T-helper 17 cell (primary cell): ENCODE data around the gene PMM1. TPM values are rescaled to one million over a fixed set of nuclear protein-coding genes. Genes with fewer than 3 reads are reported as not detected.
"Not testable (repeated sequence)": the region's sequence is repeated elsewhere in the genome, so short reads cannot be mapped to it uniquely, and the experiment has no call there.

Experiments
- ATAC-seq: fragments of 150-1000 bp; cut with Tn5 transposase; 2 replicates; pipeline ENCODE4 v1.10.0; 2021; ENCODE audit warnings: mild to moderate bottlenecking, moderate library complexity
- DNase-seq, 3 donors: peaks; one replicate each; pipeline versions ENCODE4 v3.0.0 to v3.0.0-alpha.2; 2020 to 2021
- H3K9me3 ChIP-seq: one replicate; pipeline ENCODE4 v1.7.0; 2013; ENCODE audit warnings: low read length, mild to moderate bottlenecking; ENCODE audit not compliant: control insufficient read depth, poor library complexity, severe bottlenecking
- H3K27ac Mint-ChIP-seq: one replicate; pipeline ENCODE4 v1.8.0; 2022; ENCODE audit warnings: mild to moderate bottlenecking, moderate library complexity, mixed read lengths
- H3K27me3 Mint-ChIP-seq: one replicate; pipeline ENCODE4 v1.8.0; 2022; ENCODE audit warnings: mixed read lengths
- H3K36me3 Mint-ChIP-seq: one replicate; pipeline ENCODE4 v1.8.0; 2022; ENCODE audit warnings: low read depth, mixed read lengths
- H3K4me1 Mint-ChIP-seq: one replicate; pipeline ENCODE4 v1.8.0; 2022; ENCODE audit warnings: mild to moderate bottlenecking, mixed read lengths
- H3K4me3 Mint-ChIP-seq: one replicate; pipeline ENCODE4 v1.8.0; 2022; ENCODE audit warnings: mild to moderate bottlenecking, moderate library complexity, mixed read lengths
- total RNA-seq, 4 donors: library from RNA in 2 of 4; stranded (reverse) in 2 of 4; gene quantifications; one replicate each; pipeline ENCODE4 v1.2.3 and lab custom pipeline; 2022 to 2026

Gene PMM1
- total RNA-seq, 2 donors from 2014 or later, result 23.1 to 25.3 TPM

- no peaks in the 10 kb centered on the region for H3K27me3 Mint-ChIP-seq
- peaks cover 3% of the 10 kb centered on the region for H3K4me1 Mint-ChIP-seq
- H3K36me3 Mint-ChIP-seq, result peaks cover under 1% of the 10 kb centered on the region
- no peak overlapping the region for H3K27ac Mint-ChIP-seq
- no peaks in the 10 kb centered on the region for H3K9me3 ChIP-seq
- ATAC-seq (no peak), DNase-seq (no peak)
- no peak overlapping the region for H3K4me3 Mint-ChIP-seq
These were observed 23.8 kb upstream of the PMM1 start for GRCh38 chr22:41613456-41613855.

- H3K4me1 Mint-ChIP-seq, result peaks cover under 1% of the 10 kb centered on the region
- H3K27me3 Mint-ChIP-seq, result no peaks in the 10 kb centered on the region
- peak overlapping the region; percentile 72 for H3K27ac Mint-ChIP-seq
- ATAC-seq (no peak), DNase-seq (no peak)
- H3K4me3 Mint-ChIP-seq, result no peak overlapping the region
- no peaks in the 10 kb centered on the region for H3K9me3 ChIP-seq
- peaks cover 3% of the 10 kb centered on the region for H3K36me3 Mint-ChIP-seq
These were observed 23.1 kb upstream of the PMM1 start for GRCh38 chr22:41612603-41613306.

- Mint-ChIP-seq H3K4me3 (no peak overlapping the region), H3K27ac (no peak overlapping the region), H3K27me3 (no peaks in the 10 kb centered on the region), H3K36me3 (peaks cover 7% of the 10 kb centered on the region), H3K4me1 (peaks cover 12% of the 10 kb centered on the region)
- no peak for ATAC-seq
- H3K9me3 ChIP-seq, result no peaks in the 10 kb centered on the region
- DNase-seq, result no peak
These were observed 18.7 kb upstream of the PMM1 start for GRCh38 chr22:41608386-41608785.

- Mint-ChIP-seq H3K36me3 (peaks cover 10% of the 10 kb centered on the region), H3K4me1 (peaks cover 22% of the 10 kb centered on the region), H3K27ac (peak overlapping the region; percentile 82), H3K4me3 (peak overlapping the region; percentile 43), H3K27me3 (no peaks in the 10 kb centered on the region)
- no peaks in the 10 kb centered on the region for H3K9me3 ChIP-seq
- ATAC-seq (peak; percentile 99), DNase-seq (peak; percentile 30 to 59 (median 52))
These were observed 14.3 kb upstream of the PMM1 start for GRCh38 chr22:41603873-41604332.

GRCh38 chr22:41600976-41601375, 11.3 kb upstream of the PMM1 start:
- H3K4me3 Mint-ChIP-seq, result no peak overlapping the region
- H3K36me3 Mint-ChIP-seq, result peaks cover 7% of the 10 kb centered on the region
- ATAC-seq (no peak), DNase-seq (no peak)
- H3K4me1 Mint-ChIP-seq, result peaks cover 22% of the 10 kb centered on the region
- H3K27ac Mint-ChIP-seq, result peak overlapping the region; percentile 77
- no peaks in the 10 kb centered on the region for H3K9me3 ChIP-seq
- no peaks in the 10 kb centered on the region for H3K27me3 Mint-ChIP-seq

- no peaks in the 10 kb centered on the region for H3K9me3 ChIP-seq
- H3K27me3 Mint-ChIP-seq, result no peaks in the 10 kb centered on the region
- H3K4me1 Mint-ChIP-seq, result peaks cover 14% of the 10 kb centered on the region
- peaks cover 3% of the 10 kb centered on the region for H3K36me3 Mint-ChIP-seq
- ATAC-seq, result no peak
- DNase-seq, result no peak
- no peak overlapping the region for H3K27ac Mint-ChIP-seq
- H3K4me3 Mint-ChIP-seq, result no peak overlapping the region
These were observed 9.4 kb upstream of the PMM1 start for GRCh38 chr22:41598891-41599635.

- H3K9me3 ChIP-seq, result no peaks in the 10 kb centered on the region
- ATAC-seq, result no peak
- Mint-ChIP-seq H3K4me1 (peaks cover 6% of the 10 kb centered on the region), H3K27me3 (no peaks in the 10 kb centered on the region), H3K4me3 (no peak overlapping the region), H3K27ac (no peak overlapping the region), H3K36me3 (peaks cover 3% of the 10 kb centered on the region)
- no peak for DNase-seq
These were observed 8.4 kb upstream of the PMM1 start for GRCh38 chr22:41598081-41598480.

GRCh38 chr22:41597635-41597953, 8.0 kb upstream of the PMM1 start:
- no peak for ATAC-seq
- H3K4me1 Mint-ChIP-seq, result peaks cover 1% of the 10 kb centered on the region

GRCh38 chr22:41596776-41597634, 7.4 kb upstream of the PMM1 start:
- no peak overlapping the region for H3K27ac Mint-ChIP-seq
- H3K4me3 Mint-ChIP-seq, result no peak overlapping the region
- no peaks in the 10 kb centered on the region for H3K36me3 Mint-ChIP-seq
- no peak for DNase-seq
- no peaks in the 10 kb centered on the region for H3K4me1 Mint-ChIP-seq
- H3K9me3 ChIP-seq, result no peaks in the 10 kb centered on the region
- peak; percentile 72 for ATAC-seq
- H3K27me3 Mint-ChIP-seq, result no peaks in the 10 kb centered on the region

More at GRCh38 chr22:41597635-41597953, 8.0 kb upstream of the PMM1 start:
- H3K36me3 Mint-ChIP-seq, result no peaks in the 10 kb centered on the region
- H3K4me3 Mint-ChIP-seq, result no peak overlapping the region
- H3K9me3 ChIP-seq, result no peaks in the 10 kb centered on the region
- no peak overlapping the region for H3K27ac Mint-ChIP-seq
- DNase-seq, result no peak
- no peaks in the 10 kb centered on the region for H3K27me3 Mint-ChIP-seq

GRCh38 chr22:41595703-41596102, 6.1 kb upstream of the PMM1 start:
- Mint-ChIP-seq H3K36me3 (no peaks in the 10 kb centered on the region), H3K4me3 (no peak overlapping the region), H3K27me3 (no peaks in the 10 kb centered on the region), H3K4me1 (no peaks in the 10 kb centered on the region), H3K27ac (no peak overlapping the region)
- DNase-seq (no peak), ATAC-seq (no peak)
- no peaks in the 10 kb centered on the region for H3K9me3 ChIP-seq

GRCh38 chr22:41593336-41593960, 3.8 kb upstream of the PMM1 start:
- not testable (repeated sequence) for H3K27ac Mint-ChIP-seq, H3K4me3 Mint-ChIP-seq, H3K4me1 Mint-ChIP-seq, H3K9me3 ChIP-seq, ATAC-seq, H3K27me3 Mint-ChIP-seq, H3K36me3 Mint-ChIP-seq, DNase-seq

- H3K4me3 Mint-ChIP-seq, result no peak overlapping the region
- H3K9me3 ChIP-seq, result no peaks in the 10 kb centered on the region
- no peak for ATAC-seq
- H3K27ac Mint-ChIP-seq, result no peak overlapping the region
- peaks cover 3% of the 10 kb centered on the region for H3K36me3 Mint-ChIP-seq
- H3K4me1 Mint-ChIP-seq, result peaks cover 11% of the 10 kb centered on the region
- no peaks in the 10 kb centered on the region for H3K27me3 Mint-ChIP-seq
- DNase-seq, result no peak
These were observed 2.3 kb downstream of the PMM1 start for GRCh38 chr22:41587347-41587723.

GRCh38 chr22:41585898-41586297, 3.7 kb downstream of the PMM1 start:
- peaks cover 11% of the 10 kb centered on the region for H3K4me1 Mint-ChIP-seq
- no peaks in the 10 kb centered on the region for H3K9me3 ChIP-seq
- ATAC-seq, result no peak
- H3K36me3 Mint-ChIP-seq, result peaks cover 5% of the 10 kb centered on the region
- H3K4me3 Mint-ChIP-seq, result no peak overlapping the region
- H3K27me3 Mint-ChIP-seq, result no peaks in the 10 kb centered on the region
- no peak for DNase-seq
- H3K27ac Mint-ChIP-seq, result no peak overlapping the region
